HepG2 (cell line): ENCODE measurements around the gene PDIK1L. TPM values are rescaled to one million over a fixed set of nuclear protein-coding genes. Genes with fewer than 3 reads are reported as not detected.
A peak's percentile ranks its signal among the peaks of the same experiment; 100 is the strongest.

Experiments
- FOXK2 ChIP-seq: fragments of 450-650 bp; IDR thresholded peaks from 2 replicates; pipeline ENCODE4 v1.6.1; 2016
- LBX2 ChIP-seq: sonication (generic); formaldehyde crosslinking; IDR thresholded peaks from 2 replicates; pipeline ENCODE4 v1.5.0; 2020; ENCODE audit warnings: missing genetic modification reagents, mild to moderate bottlenecking, borderline replicate concordance
- MAZ ChIP-seq, 2 experiments: sonication (generic) in 1 of 2; formaldehyde crosslinking in 1 of 2; IDR thresholded peaks; 2 replicates each; pipeline versions ENCODE4 v1.5.0 to v1.6.1; 2012 to 2020; ENCODE audit warnings: low read depth in 2 of 2, mild to moderate bottlenecking in 2 of 2, borderline replicate concordance in 1 of 2, improper control_type of control experiment in 1 of 2, low read length in 1 of 2, missing genetic modification reagents in 1 of 2, moderate library complexity in 1 of 2
- MXI1 ChIP-seq: IDR thresholded peaks from 3 replicates; pipeline ENCODE4 v1.6.1; 2012; ENCODE audit warnings: low read depth, low read length, inconsistent platforms, borderline replicate concordance
- NR2F2 ChIP-seq: IDR thresholded peaks from 2 replicates; pipeline ENCODE4 v1.6.1; 2012; ENCODE audit warnings: low read depth, inconsistent platforms, borderline replicate concordance
- PAX8 ChIP-seq: sonication (generic); formaldehyde crosslinking; IDR thresholded peaks from 2 replicates; pipeline ENCODE4 v1.8.0; 2022; ENCODE audit warnings: mild to moderate bottlenecking, missing genetic modification reagents, borderline replicate concordance
- POGZ ChIP-seq: sonication (generic); formaldehyde crosslinking; IDR thresholded peaks from 2 replicates; pipeline ENCODE4 v1.4.0; 2020; ENCODE audit warnings: mild to moderate bottlenecking, missing genetic modification reagents
- PRDM10 ChIP-seq: sonication (generic); formaldehyde crosslinking; IDR thresholded peaks from 2 replicates; pipeline ENCODE4 v1.4.0; 2020; ENCODE audit warnings: low read depth, missing genetic modification reagents
- SALL1 ChIP-seq: sonication (generic); formaldehyde crosslinking; IDR thresholded peaks from 2 replicates; pipeline ENCODE4 v1.8.0; 2022; ENCODE audit warnings: mild to moderate bottlenecking, missing genetic modification reagents
- SOX13 ChIP-seq, 3 experiments: fragments of 450-650 bp in 1 of 3; sonication (generic) in 1 of 3; formaldehyde crosslinking in 1 of 3; IDR thresholded peaks in 2 of 3; conservative IDR thresholded peaks in 1 of 3; 2 replicates each; pipeline versions ENCODE4 v1.5.0 to v1.6.1; 2016 to 2020; ENCODE audit warnings: antibody characterized with exemption in 1 of 3, mild to moderate bottlenecking in 1 of 3, missing compliant biosample characterization in 1 of 3, missing genetic modification reagents in 1 of 3, moderate library complexity in 1 of 3
- SOX5 ChIP-seq: IDR thresholded peaks from 2 replicates; pipeline ENCODE4 v1.6.1; 2016; ENCODE audit warnings: borderline replicate concordance
- ZBTB10 ChIP-seq: sonication (generic); formaldehyde crosslinking; IDR thresholded peaks from 2 replicates; pipeline ENCODE4 v1.4.0; 2020; ENCODE audit warnings: missing genetic modification reagents, borderline replicate concordance
- polyA plus RNA-seq, 8 experiments: library from polyadenylated mRNA; depleted of rRNA in 3 of 8; stranded (reverse) in 7 of 8; unstranded in 1 of 8; fragments of >200 nt; fragmentation: Illumina TruSeq in 4 of 8; extraction: Trizol in 4 of 8; gene quantifications; 2 replicates each; pipeline versions ENCODE4 v1.2.1 to v1.2.3, GENCODE V29; 2011 to 2016; ENCODE audit warnings: low read depth in 4 of 8, missing spikeins in 1 of 8, mixed read lengths in 1 of 8; ENCODE audit not compliant: insufficient read depth in 1 of 8
- total RNA-seq, 5 experiments: library from RNA; depleted of rRNA; stranded (reverse); fragments of >200 nt; fragmentation: Illumina TruSeq; extraction: Trizol; gene quantifications; 2 replicates each; pipeline ENCODE4 v1.2.3, GENCODE V29; 2016; ENCODE audit warnings: low read depth in 1 of 5
- TF ChIP-seq, protein P1 (sequence below): sonication (generic); formaldehyde crosslinking; IDR thresholded peaks from 2 replicates; pipeline ENCODE4 v1.4.0; 2020; ENCODE audit warnings: low read depth, mild to moderate bottlenecking, missing genetic modification reagents
- TF ChIP-seq, protein P2 (sequence below): IDR thresholded peaks from 2 replicates; pipeline ENCODE4 v1.4.0; 2020; ENCODE audit warnings: mild to moderate bottlenecking, missing genetic modification reagents

The PDIK1L gene
- total and polyA plus RNA-seq, 2 of the 13 experiments (the other 11 are each of a cell fraction or from before 2014, with no cell fraction given) = 1.9 to 4.6 TPM

- 0 out of 2 replicates have a peak, but pooled peaks have one; percentile 12 for TF ChIP-seq ZBTB10 (CRISPR knock-in tag)
- peak; percentile 30; the same call in 1 of the 3 replicates for TF ChIP-seq MXI1
- TF ChIP-seq POGZ (CRISPR knock-in tag) = peak; percentile 15; the same call in 1 of the 2 replicates
- peak; percentile 98 for TF ChIP-seq PRDM10 (CRISPR knock-in tag)
- TF ChIP-seq LBX2 = no peak
- peak; percentile 33; the same call in 1 of the 2 replicates for TF ChIP-seq FOXK2
- TF ChIP-seq SOX13 (IDR thresholded peaks at IDR 0.05) = no peak
- TF ChIP-seq SOX13 (CRISPR knock-in tag; conservative IDR thresholded peaks at IDR 0.05 in 1 of 2, IDR thresholded peaks at IDR 0.05 in 1 of 2) = peak in 1 of 2 experiments; percentile 18; a peak in 1 of 4 replicates
- 0 out of 2 replicates have a peak, but pooled peaks have one; percentile 10 for TF ChIP-seq PAX8 (CRISPR knock-in tag)
- TF ChIP-seq, protein P1, sequence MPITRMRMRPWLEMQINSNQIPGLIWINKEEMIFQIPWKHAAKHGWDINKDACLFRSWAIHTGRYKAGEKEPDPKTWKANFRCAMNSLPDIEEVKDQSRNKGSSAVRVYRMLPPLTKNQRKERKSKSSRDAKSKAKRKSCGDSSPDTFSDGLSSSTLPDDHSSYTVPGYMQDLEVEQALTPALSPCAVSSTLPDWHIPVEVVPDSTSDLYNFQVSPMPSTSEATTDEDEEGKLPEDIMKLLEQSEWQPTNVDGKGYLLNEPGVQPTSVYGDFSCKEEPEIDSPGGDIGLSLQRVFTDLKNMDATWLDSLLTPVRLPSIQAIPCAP (CRISPR knock-in tag) = no peak
- no peak for TF ChIP-seq NR2F2
- TF ChIP-seq MAZ (IDR thresholded peaks at IDR 0.05; ENCODE audit: borderline replicate concordance, low read depth, low read length) = no peak
- TF ChIP-seq MAZ (CRISPR knock-in tag; IDR thresholded peaks at IDR 0.05; ENCODE audit: low read depth) = no peak; the same call in 1 of the 2 replicates
- TF ChIP-seq SOX5 (CRISPR knock-in tag) = no peak
- TF ChIP-seq, protein P2, sequence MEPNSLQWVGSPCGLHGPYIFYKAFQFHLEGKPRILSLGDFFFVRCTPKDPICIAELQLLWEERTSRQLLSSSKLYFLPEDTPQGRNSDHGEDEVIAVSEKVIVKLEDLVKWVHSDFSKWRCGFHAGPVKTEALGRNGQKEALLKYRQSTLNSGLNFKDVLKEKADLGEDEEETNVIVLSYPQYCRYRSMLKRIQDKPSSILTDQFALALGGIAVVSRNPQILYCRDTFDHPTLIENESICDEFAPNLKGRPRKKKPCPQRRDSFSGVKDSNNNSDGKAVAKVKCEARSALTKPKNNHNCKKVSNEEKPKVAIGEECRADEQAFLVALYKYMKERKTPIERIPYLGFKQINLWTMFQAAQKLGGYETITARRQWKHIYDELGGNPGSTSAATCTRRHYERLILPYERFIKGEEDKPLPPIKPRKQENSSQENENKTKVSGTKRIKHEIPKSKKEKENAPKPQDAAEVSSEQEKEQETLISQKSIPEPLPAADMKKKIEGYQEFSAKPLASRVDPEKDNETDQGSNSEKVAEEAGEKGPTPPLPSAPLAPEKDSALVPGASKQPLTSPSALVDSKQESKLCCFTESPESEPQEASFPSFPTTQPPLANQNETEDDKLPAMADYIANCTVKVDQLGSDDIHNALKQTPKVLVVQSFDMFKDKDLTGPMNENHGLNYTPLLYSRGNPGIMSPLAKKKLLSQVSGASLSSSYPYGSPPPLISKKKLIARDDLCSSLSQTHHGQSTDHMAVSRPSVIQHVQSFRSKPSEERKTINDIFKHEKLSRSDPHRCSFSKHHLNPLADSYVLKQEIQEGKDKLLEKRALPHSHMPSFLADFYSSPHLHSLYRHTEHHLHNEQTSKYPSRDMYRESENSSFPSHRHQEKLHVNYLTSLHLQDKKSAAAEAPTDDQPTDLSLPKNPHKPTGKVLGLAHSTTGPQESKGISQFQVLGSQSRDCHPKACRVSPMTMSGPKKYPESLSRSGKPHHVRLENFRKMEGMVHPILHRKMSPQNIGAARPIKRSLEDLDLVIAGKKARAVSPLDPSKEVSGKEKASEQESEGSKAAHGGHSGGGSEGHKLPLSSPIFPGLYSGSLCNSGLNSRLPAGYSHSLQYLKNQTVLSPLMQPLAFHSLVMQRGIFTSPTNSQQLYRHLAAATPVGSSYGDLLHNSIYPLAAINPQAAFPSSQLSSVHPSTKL (CRISPR knock-in tag) = peak; percentile 43
- peak; percentile 56 for TF ChIP-seq SALL1 (CRISPR knock-in tag)
Measured at GRCh38 chr1:26110731-26111529, 694 bp upstream of the PDIK1L start (continued).
